Measurements from ENCODE around the gene ARMH4. TPM values are rescaled to one million over a fixed set of nuclear protein-coding genes. Genes with fewer than 3 reads are reported as not detected.

Gene ARMH4
- polyA plus RNA-seq, 1 donor from 2014 or later = 14.1 TPM

GRCh38 chr14:58014778-58015177 lies 137.2 kb downstream of the ARMH4 start:
- no peaks in the 10 kb centered on the region for H3F3A ChIP-seq (ENCODE audit: insufficient read depth, low read length, poor library complexity, severe bottlenecking)
- no peak overlapping the region for H2AFZ ChIP-seq (ENCODE audit: low read depth, low read length)
- no peaks in the 10 kb centered on the region for H4K20me1 ChIP-seq (ENCODE audit: insufficient read depth)
- no peak overlapping the region for H3K4me3 ChIP-seq (ENCODE audit: low read length)
- no peak overlapping the region for H3K9ac ChIP-seq (ENCODE audit: low read length)
- TF ChIP-seq EZH2 (IDR thresholded peaks at IDR 0.05; ENCODE audit: borderline replicate concordance, insufficient read depth, low read length, poor library complexity, severe bottlenecking) (no peak), RAD21 (conservative IDR thresholded peaks at IDR 0.05) (no peak), CTCF (IDR thresholded peaks at IDR 0.05; ENCODE audit: poor library complexity, severe bottlenecking) (no peak)
- H3K79me2 ChIP-seq (replicated peaks; ENCODE audit: insufficient read depth, low read length) = no peaks in the 10 kb centered on the region
- no peak overlapping the region for H3K27ac ChIP-seq (ENCODE audit: low read length)
- H3K9me2 ChIP-seq (ENCODE audit: insufficient read depth, low read length) = no peaks in the 10 kb centered on the region
- H3K27me3 ChIP-seq (ENCODE audit: insufficient read depth, low read depth, low read length) = no peaks in the 10 kb centered on the region
- no peaks in the 10 kb centered on the region for H3K9me3 ChIP-seq (ENCODE audit: low read length)
- no peaks in the 10 kb centered on the region for H3K36me3 ChIP-seq (ENCODE audit: insufficient read depth, low read length)
- no peak overlapping the region for H3K4me2 ChIP-seq (ENCODE audit: low read length)

GRCh38 chr14:58002618-58003017 lies 149.4 kb downstream of the ARMH4 start:
- no peaks in the 10 kb centered on the region for H3F3A ChIP-seq (ENCODE audit: insufficient read depth, low read length, poor library complexity, severe bottlenecking)
- no peak overlapping the region for H3K9ac ChIP-seq (ENCODE audit: low read length)
- no peaks in the 10 kb centered on the region for H4K20me1 ChIP-seq (ENCODE audit: insufficient read depth)
- H3K4me3 ChIP-seq (ENCODE audit: low read length) = no peak overlapping the region
- TF ChIP-seq EP300 (conservative IDR thresholded peaks at IDR 0.05; ENCODE audit: poor library complexity, severe bottlenecking) = no peak
- TF ChIP-seq POLR2AphosphoS5 (IDR thresholded peaks at IDR 0.05) = no peak
- TF ChIP-seq EZH2 (IDR thresholded peaks at IDR 0.05; ENCODE audit: borderline replicate concordance, insufficient read depth, low read length, poor library complexity, severe bottlenecking) = no peak
- TF ChIP-seq MXI1 (conservative IDR thresholded peaks at IDR 0.05; ENCODE audit: poor library complexity, severe bottlenecking) = no peak
- TF ChIP-seq REST (IDR thresholded peaks at IDR 0.05; ENCODE audit: borderline replicate concordance) = no peak
- TF ChIP-seq SMC3 (conservative IDR thresholded peaks at IDR 0.05; ENCODE audit: poor library complexity) = no peak
- TF ChIP-seq TAF1 (IDR thresholded peaks at IDR 0.05; ENCODE audit: low read depth) = no peak
- TF ChIP-seq RAD21 (conservative IDR thresholded peaks at IDR 0.05) = no peak
- TF ChIP-seq CTCF (IDR thresholded peaks at IDR 0.05; ENCODE audit: poor library complexity, severe bottlenecking) = no peak
- H3K9me3 ChIP-seq (ENCODE audit: low read length) = no peaks in the 10 kb centered on the region
- H2AFZ ChIP-seq (ENCODE audit: low read depth, low read length) = no peak overlapping the region
- H3K27ac ChIP-seq (ENCODE audit: low read length) = no peak overlapping the region
- H3K4me2 ChIP-seq (ENCODE audit: low read length) = no peak overlapping the region
- no peaks in the 10 kb centered on the region for H3K27me3 ChIP-seq (ENCODE audit: insufficient read depth, low read depth, low read length)
- H3K79me2 ChIP-seq (replicated peaks; ENCODE audit: insufficient read depth, low read length) = no peaks in the 10 kb centered on the region
- H3K36me3 ChIP-seq (ENCODE audit: insufficient read depth, low read length) = peaks cover 3% of the 10 kb centered on the region
- H3K9me2 ChIP-seq (ENCODE audit: insufficient read depth, low read length) = no peaks in the 10 kb centered on the region

Data from neural cell (in vitro differentiated cells).